MG63 (cell line): ENCODE measurements around the gene TMPRSS3. TPM values are rescaled to one million over a fixed set of nuclear protein-coding genes. Genes with fewer than 3 reads are reported as not detected.

Experiments used
- DNase-seq: peaks from one replicate; pipeline ENCODE4 v3.0.0-alpha.2; 2020
- H3K27me3 ChIP-seq: fragments of 250-450 bp; sonication (Bioruptor Pico); 2 replicates; pipeline ENCODE4 v1.5.1; 2020; ENCODE audit warnings: mild to moderate bottlenecking, moderate library complexity
- H3K36me3 ChIP-seq: fragments of 250-450 bp; sonication (Bioruptor Pico); 2 replicates; pipeline ENCODE4 v1.5.1; 2020; ENCODE audit warnings: mild to moderate bottlenecking, moderate library complexity
- H3K4me3 ChIP-seq: fragments of 250-450 bp; sonication (Bioruptor Pico); 2 replicates; pipeline ENCODE4 v1.5.1; 2020; ENCODE audit warnings: mild to moderate bottlenecking, moderate library complexity
- H3K9me3 ChIP-seq: fragments of 250-450 bp; sonication (Bioruptor Pico); 2 replicates; pipeline ENCODE4 v1.5.1; 2020; ENCODE audit warnings: mild to moderate bottlenecking, moderate library complexity
- total RNA-seq: library from RNA; depleted of rRNA; stranded (reverse); fragments of >200 nt; shearing (Covaris generic); gene quantifications from 2 replicates; pipeline ENCODE4 v1.2.3, GENCODE V29; 2014; ENCODE audit warnings: low replicate concordance

The TMPRSS3 gene
- total RNA-seq, 1 experiment from 2014 or later = not detected

DNA sequence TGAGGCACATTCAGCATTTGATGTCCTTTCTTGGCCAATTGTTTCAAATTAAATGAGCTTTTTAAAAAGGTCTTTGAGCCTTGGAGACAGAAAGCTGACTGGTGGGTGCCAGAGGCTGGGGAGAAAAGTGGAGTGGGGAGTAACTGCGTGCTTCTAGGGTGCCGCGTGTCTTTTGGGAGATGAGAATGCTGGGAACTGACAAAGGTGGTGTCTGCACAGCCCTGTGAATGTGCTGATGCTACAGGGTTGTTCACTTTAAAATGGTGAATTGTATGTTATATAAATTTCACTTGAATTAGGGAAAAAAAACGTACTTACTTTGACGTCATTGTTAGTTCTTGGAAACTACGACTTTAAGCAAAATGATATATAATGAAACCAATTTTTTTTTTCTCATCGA, 21.4 kb downstream of the TMPRSS3 start:
- Histone ChIP-seq H3K36me3 (no peaks in the 10 kb centered on the region), H3K9me3 (no peaks in the 10 kb centered on the region), H3K4me3 (no peak overlapping the region), H3K27me3 (no peaks in the 10 kb centered on the region)
- DNase-seq = no peak

DNA sequence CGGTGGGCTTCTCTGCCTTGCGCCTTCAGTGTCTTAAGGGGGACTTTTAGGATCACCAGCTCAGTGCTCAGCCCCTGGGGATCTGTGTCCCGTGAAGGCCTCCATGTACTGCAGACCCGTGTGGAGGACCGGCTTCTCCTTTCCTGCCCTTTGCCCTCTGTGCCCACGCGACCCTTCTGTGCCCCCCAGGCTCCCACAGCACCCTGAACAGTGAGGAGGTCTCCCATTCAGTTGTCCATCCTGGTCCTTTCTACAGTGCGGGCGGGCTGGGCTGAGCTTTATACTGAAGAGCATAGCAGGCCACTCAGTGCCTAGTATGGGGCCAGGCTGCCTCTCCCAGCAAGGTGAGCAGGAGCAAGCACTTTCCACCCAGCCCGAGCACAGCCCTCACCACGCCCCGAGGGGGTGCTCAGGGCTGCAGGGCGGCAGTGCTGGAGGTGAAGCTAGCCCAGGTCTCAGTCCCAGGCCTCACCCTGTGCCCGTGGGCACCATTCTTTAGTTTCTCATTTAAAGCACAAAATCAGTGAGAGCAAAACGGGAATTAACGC, 21.9 kb downstream of the TMPRSS3 start:
- no peaks in the 10 kb centered on the region for H3K9me3 ChIP-seq
- no peak overlapping the region for H3K4me3 ChIP-seq
- DNase-seq = no peak
- H3K36me3 ChIP-seq = no peaks in the 10 kb centered on the region
- no peaks in the 10 kb centered on the region for H3K27me3 ChIP-seq

DNA sequence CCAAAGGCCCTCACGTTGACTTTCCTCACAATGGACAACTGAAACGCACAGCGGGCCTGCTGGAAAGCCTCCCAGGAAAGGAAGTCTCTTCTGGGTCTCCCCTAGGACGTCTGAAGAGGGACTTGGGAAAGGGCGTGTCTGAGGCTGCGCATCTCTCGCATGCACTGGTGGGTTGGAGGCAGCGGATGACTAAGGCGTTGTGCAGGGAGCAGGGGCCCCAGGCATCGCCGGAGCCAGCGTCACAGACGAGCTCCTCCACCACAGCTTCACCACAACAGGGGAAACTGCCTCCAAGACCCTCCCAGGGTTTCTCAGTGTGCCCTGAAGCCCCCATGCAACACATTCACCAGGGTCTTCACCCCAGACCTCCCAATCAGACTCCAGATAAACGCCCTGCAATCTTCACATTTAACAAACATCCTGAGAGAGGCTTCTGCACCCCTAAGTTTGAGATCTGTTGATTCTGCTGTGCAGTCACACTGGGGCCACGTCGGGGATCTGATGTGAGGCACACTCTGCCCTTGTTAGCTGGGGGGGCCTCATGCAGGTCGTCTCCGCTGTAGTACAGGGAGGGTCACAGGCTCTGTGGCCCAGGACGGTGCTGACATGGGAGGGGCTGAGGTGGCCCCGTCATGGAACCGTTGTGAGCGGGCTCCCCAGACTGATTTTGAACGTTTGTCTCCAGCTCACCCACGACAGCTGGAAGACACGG, 22.5 kb downstream of the TMPRSS3 start:
- Histone ChIP-seq H3K27me3 (no peaks in the 10 kb centered on the region), H3K4me3 (no peak overlapping the region), H3K9me3 (no peaks in the 10 kb centered on the region), H3K36me3 (no peaks in the 10 kb centered on the region)
- DNase-seq = no peak

DNA sequence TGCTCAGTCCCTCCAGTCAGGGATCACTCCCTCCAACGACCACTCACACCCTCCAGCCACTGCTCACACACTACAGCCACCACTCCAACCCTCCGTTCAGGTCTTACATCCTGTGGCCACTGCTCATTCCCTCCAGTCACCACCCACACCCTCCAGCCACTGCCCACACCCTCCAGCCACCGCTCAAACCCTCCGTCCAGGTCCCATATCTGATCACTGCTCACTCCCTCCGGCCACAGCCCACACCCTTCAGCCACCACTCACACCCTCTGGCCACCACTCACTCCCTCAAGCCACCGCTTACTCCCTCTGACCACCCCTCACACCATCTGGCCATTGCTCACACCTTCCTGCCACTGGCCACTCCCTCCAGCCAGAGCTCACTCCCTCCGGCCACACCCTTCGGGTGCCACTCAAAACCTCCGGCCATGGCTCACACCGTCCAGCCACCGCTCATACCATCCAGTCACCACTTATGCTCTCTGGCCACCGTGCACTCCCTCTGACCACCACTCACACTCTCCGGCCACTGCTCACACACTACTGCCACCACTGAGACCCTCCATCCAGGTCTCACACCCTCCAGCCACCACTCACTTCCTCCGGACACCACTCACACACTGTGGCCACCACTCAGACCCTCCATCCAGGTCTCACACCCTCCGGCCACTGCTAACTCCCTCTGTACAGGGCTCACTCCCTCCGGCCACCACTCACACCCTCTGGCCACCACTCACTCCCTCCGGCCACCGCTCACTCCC, 24.8 kb downstream of the TMPRSS3 start:
- H3K9me3 ChIP-seq = no peaks in the 10 kb centered on the region
- no peak for DNase-seq

DNA sequence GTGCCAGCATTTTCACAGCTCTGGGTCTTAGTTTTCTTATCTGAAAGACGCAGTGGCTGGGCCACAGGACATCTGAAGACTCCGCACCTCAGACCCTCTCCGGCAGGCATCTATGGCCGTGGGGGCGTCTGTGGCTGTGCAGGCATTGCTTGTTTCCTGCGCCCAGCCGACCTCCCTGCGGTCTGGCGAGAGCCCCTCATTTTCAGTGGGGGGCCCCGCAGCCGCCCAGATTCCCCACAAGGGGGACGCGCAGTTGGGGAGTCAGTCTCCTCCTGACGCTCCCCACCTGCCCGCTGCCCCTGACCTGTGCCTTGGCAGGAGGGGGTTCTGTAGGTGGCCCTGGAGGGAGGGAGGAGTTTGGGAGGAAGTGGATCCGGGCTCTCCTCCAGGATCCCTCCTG, 26.0 kb downstream of the TMPRSS3 start:
- H3K27me3 ChIP-seq = no peaks in the 10 kb centered on the region
- no peak overlapping the region for H3K4me3 ChIP-seq
- DNase-seq = no peak
- H3K36me3 ChIP-seq = no peaks in the 10 kb centered on the region
- H3K9me3 ChIP-seq = no peaks in the 10 kb centered on the region

More for the DNA sequence above, 24.8 kb downstream of the TMPRSS3 start:
- Histone ChIP-seq H3K4me3 (no peak overlapping the region), H3K36me3 (no peaks in the 10 kb centered on the region), H3K27me3 (no peaks in the 10 kb centered on the region)

DNA sequence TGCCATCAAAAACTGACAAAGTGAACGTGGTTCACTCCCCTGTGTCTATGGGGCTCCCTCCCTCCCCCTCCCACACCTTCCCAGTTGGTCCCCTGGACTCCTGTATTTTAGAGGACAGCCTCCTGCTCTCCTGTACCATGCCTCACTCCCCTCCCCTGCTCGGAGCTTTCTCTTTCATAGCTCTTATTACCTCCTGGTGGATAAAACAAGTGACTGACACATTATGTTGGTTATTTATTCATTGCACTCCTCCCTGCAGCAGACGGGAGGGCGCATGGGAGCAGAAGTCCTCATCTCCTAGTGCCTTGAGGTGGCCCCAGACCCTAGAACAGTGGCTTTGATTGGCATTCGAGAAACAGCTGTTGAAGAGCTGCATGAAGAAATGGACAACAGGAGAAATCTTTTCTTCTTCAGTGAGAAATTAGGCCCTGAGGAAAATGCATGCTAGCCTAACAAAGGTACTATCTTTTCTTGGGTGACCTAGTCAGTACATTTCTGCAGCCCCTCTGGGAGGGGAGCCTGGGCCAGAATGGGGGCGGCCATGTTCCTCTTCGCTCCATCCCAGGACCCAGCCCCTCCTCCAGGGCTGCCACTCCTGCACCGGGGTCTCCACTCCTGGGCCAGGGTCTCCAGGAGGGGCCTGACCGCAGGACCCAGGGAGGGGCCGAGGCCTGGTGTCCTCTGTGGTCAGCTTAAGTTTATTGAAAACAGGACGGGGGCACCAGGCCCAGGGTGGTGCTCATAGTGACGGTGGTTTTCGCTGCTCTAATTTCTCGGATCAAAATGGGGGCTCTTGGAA, 28.3 kb downstream of the TMPRSS3 start:
- no peaks in the 10 kb centered on the region for H3K36me3 ChIP-seq
- H3K9me3 ChIP-seq = no peaks in the 10 kb centered on the region
- no peak overlapping the region for H3K4me3 ChIP-seq
- DNase-seq = no peak
- peaks cover 4% of the 10 kb centered on the region; the same call in 1 of the 2 replicates for H3K27me3 ChIP-seq

DNA sequence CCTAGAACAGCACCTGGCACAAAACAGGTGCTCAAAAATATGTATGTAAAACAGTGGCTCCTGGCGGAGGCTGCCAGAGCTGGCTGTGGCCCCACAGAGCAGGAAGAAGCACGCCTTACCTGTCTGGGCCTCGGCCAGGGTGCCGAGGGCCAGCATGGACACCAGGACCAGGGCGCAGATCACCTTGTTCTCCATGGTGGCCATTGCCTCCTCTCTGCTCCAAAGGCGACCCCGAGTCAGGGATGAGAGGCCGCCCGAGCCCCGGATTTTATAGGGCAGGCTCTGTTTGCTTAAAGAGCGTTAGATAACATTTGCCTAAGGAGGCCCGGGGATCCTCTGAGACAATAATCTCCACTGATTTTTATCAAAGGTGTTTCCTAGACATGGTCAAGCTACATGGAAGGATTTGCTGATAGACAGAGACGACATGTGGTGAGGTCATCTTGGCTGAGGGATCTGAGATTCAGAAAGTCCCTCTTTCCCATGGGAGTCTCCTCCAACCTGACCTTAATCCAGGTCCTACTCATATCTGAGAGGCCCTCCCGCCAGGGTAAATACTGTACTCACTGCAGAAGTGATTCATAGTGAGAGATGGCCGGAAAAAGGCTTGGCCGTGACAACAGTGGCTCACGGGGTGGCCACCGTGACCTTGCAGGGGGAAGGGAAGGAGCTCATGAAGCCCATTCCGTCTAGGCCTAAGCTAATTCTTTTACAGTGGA, 29.4 kb downstream of the TMPRSS3 start, which contains the start of gene TFF1:
Gene TFF1 (minus strand): TSS at position 244 of the 719 bp plus-strand sequence. CDS start 40 bp downstream, at position 204.
- Histone ChIP-seq H3K27me3 (peaks cover 6% of the 10 kb centered on the region), H3K36me3 (no peaks in the 10 kb centered on the region), H3K4me3 (no peak within 1 kb of the TSS), H3K9me3 (no peaks in the 10 kb centered on the region)
- no peak for DNase-seq

DNA sequence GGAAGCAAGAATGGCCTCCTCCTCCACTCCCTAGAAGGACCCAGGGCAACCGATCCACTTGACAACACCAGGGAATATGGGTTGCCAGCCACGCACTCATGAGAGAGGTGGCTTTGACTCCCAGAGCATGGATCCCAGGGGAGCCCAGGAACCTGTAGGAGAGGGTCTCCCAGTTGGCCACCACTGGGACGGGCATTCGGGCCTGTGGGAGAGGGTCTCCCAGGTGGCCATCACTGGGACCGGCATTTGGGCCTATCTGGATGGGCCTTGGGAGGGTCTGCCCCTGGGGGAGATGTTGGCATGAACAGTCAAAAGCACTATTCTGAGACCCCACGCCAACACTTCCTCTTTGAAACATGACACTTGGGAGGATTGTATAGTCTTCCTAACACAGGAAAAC, 30.1 kb downstream of the TMPRSS3 start:
- no peaks in the 10 kb centered on the region for H3K9me3 ChIP-seq
- DNase-seq = no peak
- H3K36me3 ChIP-seq = no peaks in the 10 kb centered on the region
- H3K4me3 ChIP-seq = no peak overlapping the region
- peaks cover 6% of the 10 kb centered on the region for H3K27me3 ChIP-seq

DNA sequence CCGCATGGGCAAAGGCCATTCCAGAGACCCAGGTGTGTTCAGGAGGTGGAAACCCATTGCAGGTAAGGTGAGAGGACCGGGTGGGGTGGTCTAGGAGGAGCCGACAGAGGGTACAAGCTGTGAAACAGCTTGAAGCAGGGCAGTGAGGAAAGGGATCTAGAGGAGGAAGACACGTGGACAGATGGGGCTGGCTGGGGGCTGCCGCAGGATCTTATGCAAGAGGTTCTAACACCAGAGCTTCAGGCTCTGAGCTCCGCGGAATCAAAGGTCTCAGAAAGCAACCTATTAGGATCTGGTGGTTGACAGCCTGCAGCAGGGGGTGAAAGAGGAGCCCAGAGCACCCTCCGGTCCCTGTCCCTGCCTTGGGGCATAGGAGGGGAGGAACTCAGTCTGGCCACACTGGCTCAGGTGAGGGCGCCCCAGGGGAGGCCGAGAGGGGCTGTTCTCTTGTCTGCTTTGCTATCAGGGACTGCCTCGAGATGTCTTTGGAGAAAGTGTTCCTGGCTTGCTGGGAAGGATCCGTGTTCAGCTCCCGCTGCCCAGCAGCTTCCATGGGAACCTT, 31.5 kb downstream of the TMPRSS3 start:
- Histone ChIP-seq H3K9me3 (peaks cover 5% of the 10 kb centered on the region; the same call in 1 of the 2 replicates), H3K27me3 (peaks cover 6% of the 10 kb centered on the region), H3K36me3 (no peaks in the 10 kb centered on the region), H3K4me3 (no peak overlapping the region)
- no peak for DNase-seq

DNA sequence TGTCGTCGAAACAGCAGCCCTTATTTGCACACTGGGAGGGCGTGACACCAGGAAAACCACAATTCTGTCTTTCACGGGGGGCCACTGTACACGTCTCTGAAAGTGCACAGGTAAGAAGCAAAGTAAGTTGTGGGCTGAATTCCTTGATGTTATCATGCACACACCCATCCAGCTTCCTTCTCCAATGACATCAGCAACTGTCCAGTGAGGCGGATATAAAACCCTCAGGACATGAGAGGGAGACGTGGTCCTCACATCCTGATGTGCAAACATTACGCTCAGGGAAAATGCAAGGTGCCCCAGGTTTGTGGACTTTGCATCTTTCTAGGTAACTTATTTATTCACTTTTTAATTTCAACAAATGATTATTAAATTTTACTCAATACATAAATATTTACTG, 32.5 kb downstream of the TMPRSS3 start:
- no peaks in the 10 kb centered on the region for H3K36me3 ChIP-seq
- H3K4me3 ChIP-seq = no peak overlapping the region
- no peak for DNase-seq
- peaks cover 5% of the 10 kb centered on the region; the same call in 1 of the 2 replicates for H3K9me3 ChIP-seq
- peaks cover 6% of the 10 kb centered on the region for H3K27me3 ChIP-seq

DNA sequence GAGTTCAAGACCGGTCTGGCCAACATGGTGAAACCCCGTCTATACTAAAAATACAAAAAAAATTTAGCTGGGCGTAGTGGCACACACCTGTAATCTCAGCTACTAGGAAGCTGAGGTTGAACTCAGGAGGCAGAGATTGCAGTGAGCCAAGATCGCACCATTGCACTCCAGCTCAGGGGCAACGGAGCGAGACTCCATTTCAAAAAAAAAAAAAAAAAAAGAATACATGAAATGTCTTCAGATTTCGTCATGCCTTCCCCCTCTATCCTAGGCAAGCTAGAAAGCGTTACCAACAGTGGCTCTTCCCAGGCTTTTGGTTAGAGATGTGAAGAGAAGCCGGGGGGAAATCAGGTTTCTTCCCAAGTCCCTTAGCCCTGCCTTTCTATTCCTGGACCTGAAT, 33.2 kb downstream of the TMPRSS3 start:
- H3K4me3 ChIP-seq = no peak overlapping the region
- H3K27me3 ChIP-seq = peaks cover 7% of the 10 kb centered on the region
- H3K36me3 ChIP-seq = no peaks in the 10 kb centered on the region
- H3K9me3 ChIP-seq = peaks cover 5% of the 10 kb centered on the region; the same call in 1 of the 2 replicates
- DNase-seq = no peak

DNA sequence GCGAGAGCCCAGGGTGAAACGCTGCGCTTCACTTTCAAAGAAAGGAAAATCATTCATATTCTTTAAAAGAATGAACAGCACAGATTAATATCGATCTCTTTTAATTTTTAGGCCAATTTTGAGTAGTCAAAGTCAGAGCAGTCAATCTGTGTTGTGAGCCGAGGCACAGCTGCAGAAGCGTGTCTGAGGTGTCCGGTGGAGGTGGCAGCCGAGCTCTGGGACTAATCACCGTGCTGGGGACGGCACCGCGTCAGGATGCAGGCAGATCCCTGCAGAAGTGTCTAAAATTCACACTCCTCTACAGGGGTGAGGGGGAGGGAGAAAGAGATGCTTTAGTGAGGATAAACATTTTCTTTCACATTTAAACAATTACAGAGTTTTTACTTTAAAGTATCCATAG, 33.7 kb downstream of the TMPRSS3 start:
- no peak overlapping the region for H3K4me3 ChIP-seq
- H3K9me3 ChIP-seq = peaks cover 5% of the 10 kb centered on the region; the same call in 1 of the 2 replicates
- peaks cover 9% of the 10 kb centered on the region for H3K27me3 ChIP-seq
- DNase-seq = no peak
- H3K36me3 ChIP-seq = no peaks in the 10 kb centered on the region

DNA sequence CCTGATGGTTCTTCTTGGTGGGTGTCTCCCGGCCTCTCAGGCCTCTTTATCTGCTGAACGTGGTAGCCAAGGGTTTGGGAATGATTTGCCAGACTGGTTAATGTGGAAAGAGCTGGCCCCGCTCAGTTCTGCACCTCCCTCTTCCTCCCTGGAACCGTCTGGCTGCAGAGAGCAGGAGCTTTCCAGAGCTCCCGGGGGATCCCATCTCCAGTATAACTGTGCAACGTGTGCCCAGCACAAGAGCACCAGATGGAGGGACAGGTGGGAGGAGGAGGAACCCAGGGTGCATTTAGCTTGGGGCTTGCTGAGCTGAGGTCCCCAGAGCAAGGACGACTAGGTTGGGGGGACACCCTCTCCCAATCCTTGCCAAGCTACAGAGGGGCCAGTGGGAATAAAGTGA, 34.6 kb downstream of the TMPRSS3 start:
- H3K27me3 ChIP-seq = peaks cover 9% of the 10 kb centered on the region
- H3K36me3 ChIP-seq = no peaks in the 10 kb centered on the region
- peaks cover 5% of the 10 kb centered on the region; the same call in 1 of the 2 replicates for H3K9me3 ChIP-seq
- DNase-seq = no peak
- no peak overlapping the region for H3K4me3 ChIP-seq

DNA sequence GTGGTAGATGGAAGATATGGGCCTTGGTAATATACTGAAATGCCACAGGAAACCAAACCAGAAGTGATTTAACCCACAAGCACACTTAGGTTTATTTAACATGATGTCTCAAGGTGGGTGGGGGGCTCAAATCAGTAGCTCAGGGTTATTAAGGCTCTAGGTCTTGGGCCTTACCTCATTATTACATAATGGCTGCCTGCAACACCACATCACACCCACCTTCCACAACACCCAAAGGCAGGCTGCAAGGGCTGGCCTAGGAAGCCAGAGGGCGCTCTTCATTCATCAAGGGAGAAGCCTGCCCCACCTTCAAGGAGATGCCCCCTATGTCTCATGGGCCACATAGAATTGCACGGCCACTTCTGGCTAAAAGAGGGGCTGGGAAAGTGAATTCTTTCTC, 35.5 kb downstream of the TMPRSS3 start:
- no peaks in the 10 kb centered on the region for H3K36me3 ChIP-seq
- H3K9me3 ChIP-seq = peaks cover 5% of the 10 kb centered on the region; the same call in 1 of the 2 replicates
- no peak overlapping the region for H3K4me3 ChIP-seq
- peaks cover 9% of the 10 kb centered on the region for H3K27me3 ChIP-seq
- no peak for DNase-seq

DNA sequence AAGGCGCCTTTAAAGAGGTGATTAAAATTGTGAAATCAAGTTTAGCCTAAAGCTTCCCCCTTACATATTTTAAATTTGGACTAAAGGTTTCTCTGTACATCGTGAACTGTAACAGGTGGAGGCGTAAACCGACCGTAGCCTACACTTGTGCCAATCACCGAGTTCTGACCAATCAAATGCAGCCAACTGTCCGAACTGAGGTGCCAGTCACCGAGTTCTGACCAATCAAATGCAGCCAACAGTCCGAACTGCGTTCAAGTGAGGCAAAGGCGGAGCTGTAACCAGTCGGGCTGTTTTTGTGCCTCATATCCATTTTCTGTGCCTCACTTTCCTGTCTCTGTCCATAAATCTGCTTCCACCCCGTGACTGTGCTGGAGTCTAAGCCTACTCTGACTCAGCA, 36.9 kb downstream of the TMPRSS3 start:
- no peak for DNase-seq
- Histone ChIP-seq H3K4me3 (no peak overlapping the region), H3K36me3 (no peaks in the 10 kb centered on the region), H3K9me3 (peaks cover 5% of the 10 kb centered on the region; the same call in 1 of the 2 replicates), H3K27me3 (peaks cover 9% of the 10 kb centered on the region)

DNA sequence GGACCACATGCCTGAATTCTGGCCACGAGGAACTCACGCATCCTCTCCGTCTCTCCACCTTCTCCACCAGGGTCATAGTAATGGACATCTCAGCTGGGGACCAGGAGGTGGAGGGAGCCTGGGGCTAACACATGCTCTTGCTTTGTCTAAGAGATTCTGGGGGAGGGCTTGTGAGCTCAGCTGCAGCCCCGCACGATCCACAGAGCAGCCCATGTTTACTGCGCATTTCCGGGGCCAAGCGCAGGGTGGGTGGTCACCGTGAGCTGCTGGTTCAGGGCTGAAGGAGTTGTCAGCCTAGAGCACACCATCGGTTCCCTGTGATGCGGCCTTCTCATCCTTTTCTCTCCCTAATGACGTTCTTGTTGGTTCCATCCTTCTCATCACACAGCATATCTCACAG, 37.6 kb downstream of the TMPRSS3 start:
- H3K36me3 ChIP-seq = no peaks in the 10 kb centered on the region
- DNase-seq = no peak
- peaks cover 9% of the 10 kb centered on the region for H3K27me3 ChIP-seq
- H3K9me3 ChIP-seq = peaks cover 5% of the 10 kb centered on the region; the same call in 1 of the 2 replicates
- H3K4me3 ChIP-seq = no peak overlapping the region
